D721Med (cell line): ENCODE data around the gene TIGAR.
A peak's percentile ranks its signal among the peaks of the same experiment; 100 is the strongest.

Experiments used
- DNase-seq: peaks from one replicate; pipeline ENCODE4 v3.0.0; 2011; ENCODE audit warnings: low spot score; ENCODE audit not compliant: insufficient read length
- FAIRE-seq: peaks from 2 replicates; lab custom pipeline; 2011; peaks lifted over from hg19 to GRCh38; lab: Jason Lieb, UNC
- TF ChIP-seq, protein P1 (sequence below): IDR thresholded peaks from 2 replicates; pipeline ENCODE4 v1.5.1; 2012; ENCODE audit warnings: mild to moderate bottlenecking, control low read depth; ENCODE audit not compliant: insufficient read depth; ENCODE audit errors: missing control alignments

TIGAR gene

DNA sequence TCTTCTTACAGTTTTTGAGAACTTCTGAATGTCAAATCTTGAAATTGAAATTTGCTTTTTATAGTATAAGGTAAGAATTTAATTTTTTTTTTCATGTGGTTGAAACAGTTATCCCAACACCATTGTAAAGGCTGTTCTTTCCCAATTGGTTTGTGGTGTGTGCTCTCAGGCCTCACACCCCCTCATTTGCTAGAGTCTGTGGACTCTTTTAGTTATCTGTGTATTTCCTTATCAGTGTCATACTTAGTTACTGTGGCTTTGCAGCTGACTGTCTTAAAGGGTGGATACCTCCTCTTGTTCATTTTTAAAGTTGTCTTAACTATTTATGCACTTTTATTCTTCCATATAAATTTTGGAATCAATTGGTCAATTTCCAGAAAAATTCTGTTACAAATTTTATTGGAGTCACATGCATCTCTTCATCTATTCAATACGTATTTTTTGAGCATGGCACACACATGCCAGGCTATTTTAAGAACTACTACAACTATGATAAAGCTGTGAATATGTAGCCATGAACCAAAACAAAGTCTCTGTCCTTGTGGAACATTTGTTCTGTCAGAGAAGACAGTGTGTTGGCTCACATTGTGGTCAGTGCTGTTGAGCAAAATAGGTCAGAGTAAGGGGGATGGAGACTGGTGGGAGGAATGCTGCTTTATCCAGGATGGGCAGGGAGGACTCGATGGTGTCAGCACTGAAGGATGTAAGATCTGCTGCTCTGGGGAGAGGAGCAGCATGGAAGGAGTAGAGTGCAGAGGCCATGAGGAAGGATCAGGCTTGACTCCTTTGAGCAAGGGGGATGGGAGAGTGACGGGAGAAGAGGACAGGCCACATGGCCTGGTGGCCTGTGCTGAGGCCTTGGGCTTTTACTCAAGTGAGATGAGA lies 34.4 kb downstream of the TIGAR start:
- TF ChIP-seq, protein P1, sequence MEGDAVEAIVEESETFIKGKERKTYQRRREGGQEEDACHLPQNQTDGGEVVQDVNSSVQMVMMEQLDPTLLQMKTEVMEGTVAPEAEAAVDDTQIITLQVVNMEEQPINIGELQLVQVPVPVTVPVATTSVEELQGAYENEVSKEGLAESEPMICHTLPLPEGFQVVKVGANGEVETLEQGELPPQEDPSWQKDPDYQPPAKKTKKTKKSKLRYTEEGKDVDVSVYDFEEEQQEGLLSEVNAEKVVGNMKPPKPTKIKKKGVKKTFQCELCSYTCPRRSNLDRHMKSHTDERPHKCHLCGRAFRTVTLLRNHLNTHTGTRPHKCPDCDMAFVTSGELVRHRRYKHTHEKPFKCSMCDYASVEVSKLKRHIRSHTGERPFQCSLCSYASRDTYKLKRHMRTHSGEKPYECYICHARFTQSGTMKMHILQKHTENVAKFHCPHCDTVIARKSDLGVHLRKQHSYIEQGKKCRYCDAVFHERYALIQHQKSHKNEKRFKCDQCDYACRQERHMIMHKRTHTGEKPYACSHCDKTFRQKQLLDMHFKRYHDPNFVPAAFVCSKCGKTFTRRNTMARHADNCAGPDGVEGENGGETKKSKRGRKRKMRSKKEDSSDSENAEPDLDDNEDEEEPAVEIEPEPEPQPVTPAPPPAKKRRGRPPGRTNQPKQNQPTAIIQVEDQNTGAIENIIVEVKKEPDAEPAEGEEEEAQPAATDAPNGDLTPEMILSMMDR = no peak
- DNase-seq = no peak
- no peak for FAIRE-seq

DNA sequence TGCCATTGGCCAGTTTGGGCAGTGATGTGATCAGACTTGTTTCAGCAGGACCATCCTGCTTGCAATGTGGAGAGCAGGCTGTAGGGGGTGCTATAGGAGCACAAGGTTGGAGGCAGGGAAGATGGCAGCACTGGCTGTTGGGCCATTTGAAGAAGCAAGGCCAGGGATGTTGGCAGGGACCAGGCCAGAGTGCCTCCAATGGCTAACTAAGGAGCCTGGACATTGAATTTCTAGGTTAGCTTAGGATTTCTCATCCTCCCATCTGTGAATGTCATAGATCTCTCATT lies 35.0 kb downstream of the TIGAR start:
- FAIRE-seq (no peak), DNase-seq (no peak)
- TF ChIP-seq, protein P1 = peak; percentile 40

DNA sequence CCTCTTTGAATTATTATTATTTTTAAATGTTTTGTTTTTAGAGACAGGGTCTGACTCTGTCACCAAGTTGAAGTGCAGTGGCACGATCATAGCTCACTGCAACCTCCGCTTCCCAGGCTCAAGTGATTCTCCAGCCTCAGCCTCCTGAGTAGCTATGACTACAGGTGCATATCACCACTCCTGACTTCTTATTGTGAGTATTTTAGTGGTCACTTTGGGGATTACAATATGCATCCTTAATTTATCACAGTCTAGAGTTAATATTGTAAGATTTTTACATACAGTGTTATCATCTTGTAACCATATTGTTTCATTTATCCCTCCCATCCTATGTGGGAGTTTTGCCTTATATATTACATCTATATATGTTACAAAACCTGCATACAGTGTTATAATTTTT lies 45.1 kb downstream of the TIGAR start:
- TF ChIP-seq, protein P1 = no peak
- no peak for FAIRE-seq
- DNase-seq = no peak

DNA sequence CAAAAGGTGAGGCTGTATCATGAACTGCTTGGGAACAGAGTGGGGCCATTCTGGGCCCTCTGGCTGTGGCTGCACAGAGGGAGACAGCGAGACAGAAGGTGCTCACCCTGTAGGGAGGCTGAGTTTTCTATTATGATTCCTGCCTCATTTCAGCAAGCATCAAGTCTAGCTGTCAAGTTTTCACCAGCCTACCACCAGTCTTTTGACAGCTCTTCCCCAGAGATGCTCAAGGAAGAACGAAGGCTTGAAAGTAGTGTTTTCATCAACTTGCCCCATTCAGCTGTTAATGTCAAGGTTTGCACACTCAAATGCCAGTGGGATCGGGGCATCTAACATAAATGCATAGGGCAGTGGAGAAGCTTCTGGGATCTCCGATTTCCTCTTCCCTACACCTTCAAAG lies 48.5 kb downstream of the TIGAR start:
- FAIRE-seq = no peak
- TF ChIP-seq, protein P1 = no peak
- DNase-seq = no peak

DNA sequence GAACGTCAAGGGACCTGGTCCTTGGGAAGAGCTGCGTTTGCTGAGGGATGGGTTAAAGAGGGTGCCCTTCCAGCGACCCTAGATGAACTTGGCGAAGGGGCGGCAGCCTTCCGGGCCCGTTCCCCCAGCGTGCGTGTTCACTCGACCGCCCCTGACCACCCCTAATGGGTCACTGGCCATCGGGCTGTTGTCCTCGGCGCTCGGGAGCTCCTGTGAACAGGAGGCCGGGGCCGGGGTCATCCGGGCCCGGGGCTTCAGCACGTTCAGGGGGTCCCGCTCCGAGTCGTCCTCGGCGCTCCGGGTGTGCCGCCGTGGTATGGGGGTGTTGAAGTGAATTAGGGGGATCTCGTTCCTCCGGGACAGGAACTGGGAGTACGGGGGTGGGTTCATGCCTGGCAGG lies 49.3 kb downstream of the TIGAR start:
- FAIRE-seq = no peak
- no peak for DNase-seq
- TF ChIP-seq, protein P1 = no peak

DNA sequence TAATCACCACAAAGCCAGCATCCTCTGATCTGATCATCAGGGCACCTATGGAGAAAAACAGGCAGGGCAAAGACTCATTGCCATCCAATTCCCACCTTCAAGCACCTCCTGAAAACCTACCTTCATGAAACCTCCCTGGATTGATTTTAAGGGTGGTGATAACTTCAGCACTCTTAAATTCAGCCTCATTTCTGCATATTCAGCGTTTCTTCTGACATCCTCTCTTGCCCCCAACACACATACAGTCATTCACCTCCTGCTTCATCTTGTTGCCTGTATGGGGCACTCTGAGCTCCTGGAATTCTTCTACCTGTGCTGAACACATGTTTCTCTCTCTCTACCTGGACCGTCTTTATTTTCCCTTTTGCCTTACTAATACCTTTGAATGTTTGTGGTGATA lies 51.6 kb downstream of the TIGAR start:
- TF ChIP-seq, protein P1 = no peak
- DNase-seq = no peak
- no peak for FAIRE-seq

DNA sequence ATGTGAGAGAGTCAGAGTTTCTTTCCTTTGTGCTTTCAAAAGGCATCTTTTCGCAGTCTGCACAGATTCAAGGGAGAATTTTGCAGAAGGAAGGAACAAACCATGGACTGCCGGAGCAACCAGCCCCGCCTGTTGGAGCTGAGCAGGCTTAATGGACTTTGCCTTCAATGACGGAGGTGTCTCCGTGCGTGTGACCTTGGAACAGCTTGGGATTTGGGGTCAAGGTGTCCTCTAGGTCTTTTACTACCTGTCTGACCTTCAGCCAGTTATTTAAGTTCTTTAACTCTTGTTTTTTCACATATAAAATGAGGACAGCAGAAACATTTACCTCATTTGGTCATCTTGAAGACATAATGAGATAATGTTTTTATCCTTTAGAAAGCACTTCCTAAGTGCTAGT lies 54.4 kb downstream of the TIGAR start:
- TF ChIP-seq, protein P1 = no peak
- DNase-seq (no peak), FAIRE-seq (no peak)
